Measurements from ENCODE around the gene KCNN1.

The KCNN1 gene

GRCh38 chr19:17946965-17947784, 19.7 kb upstream of the KCNN1 start:
- TF ChIP-seq CTCF (conservative IDR thresholded peaks at IDR 0.05; ENCODE audit: low read depth) = no peak
- CTCF ChIA-PET = interaction anchor here (0.6 to 1.1 kb wide), 5 partner anchors 14 to 125 kb away, joined by 3 to 4 read pairs (median 3); partner anchors contain the start of genes CCDC124 and KCNN1
- peak overlapping the region; percentile 64 for H3K27ac ChIP-seq
- no peak for DNase-seq (ENCODE audit: low spot score)
- POLR2A ChIA-PET (ENCODE audit: low non-redundant PET) = interaction anchor here (0.5 to 0.6 kb wide), 3 partner anchors 10 to 47 kb away, joined by 3 to 9 read pairs (median 5); no protein-coding TSS in a partner anchor

- DNase-seq (ENCODE audit: low spot score) = peak; percentile 100
- ChIA-PET CTCF (interaction anchor here (0.6 to 1.1 kb wide), 4 partner anchors 14 to 47 kb away, joined by 3 to 4 read pairs (median 3); partner anchors contain the start of genes CCDC124 and KCNN1), POLR2A (ENCODE audit: low non-redundant PET) (interaction anchor here (0.5 to 0.6 kb wide), 3 partner anchors 11 to 46 kb away, joined by 3 to 9 read pairs (median 5); no protein-coding TSS in a partner anchor)
- H3K27ac ChIP-seq = peak overlapping the region; percentile 64
- TF ChIP-seq CTCF (conservative IDR thresholded peaks at IDR 0.05; ENCODE audit: low read depth) = no peak
Measured at GRCh38 chr19:17947815-17948513, 18.9 kb upstream of the KCNN1 start.

- no peak for TF ChIP-seq CTCF (conservative IDR thresholded peaks at IDR 0.05; ENCODE audit: low read depth)
- no peak overlapping the region for H3K27ac ChIP-seq
- ChIA-PET CTCF (interaction anchor here (0.6 to 1.1 kb wide), 2 partner anchors 16 to 18 kb away, joined by 3 to 4 read pairs; partner anchors contain the start of gene KCNN1), POLR2A (ENCODE audit: low non-redundant PET) (no interaction called here)
- DNase-seq (ENCODE audit: low spot score) = no peak
Measured at GRCh38 chr19:17948514-17948900, 18.4 kb upstream of the KCNN1 start.

GRCh38 chr19:17948931-17949930, 17.7 kb upstream of the KCNN1 start:
- CTCF ChIA-PET = interaction anchor here (0.6 kb wide), 2 partner anchors 9 to 17 kb away, joined by 3 read pairs; no protein-coding TSS in a partner anchor
- no peak for TF ChIP-seq CTCF (conservative IDR thresholded peaks at IDR 0.05; ENCODE audit: low read depth)
- POLR2A ChIA-PET (ENCODE audit: low non-redundant PET) = no interaction called here
- H3K27ac ChIP-seq = no peak overlapping the region
- DNase-seq (ENCODE audit: low spot score) = no peak

GRCh38 chr19:17949956-17950309, 17.0 kb upstream of the KCNN1 start:
- DNase-seq (ENCODE audit: low spot score) = no peak
- ChIA-PET CTCF (interaction anchor here (0.6 kb wide), 2 partner anchors 9 to 17 kb away, joined by 3 read pairs; partner anchors contain the start of gene CCDC124), POLR2A (ENCODE audit: low non-redundant PET) (no interaction called here)
- no peak for TF ChIP-seq CTCF (conservative IDR thresholded peaks at IDR 0.05; ENCODE audit: low read depth)
- H3K27ac ChIP-seq = no peak overlapping the region
